ENCODE results near the gene PDLIM7. TPM values are rescaled to one million over a fixed set of nuclear protein-coding genes. Genes with fewer than 3 reads are reported as not detected.

PDLIM7 gene
- total and polyA plus RNA-seq, 2 of the 8 experiments (the other 6 are each of a cell fraction or from before 2014, with no cell fraction given) = 67.3 to 94.2 TPM

GRCh38 chr5:177470759-177471536 lies 26.5 kb downstream of the PDLIM7 start:
- Histone ChIP-seq H3K23ac (ENCODE audit: insufficient read length) (no peak overlapping the region), H3K14ac (ENCODE audit: insufficient read length) (no peak overlapping the region), H3K9me3 (ENCODE audit: insufficient read depth in 2 of 2, low read depth in 1 of 2, low read length in 1 of 2) (no peaks in the 10 kb centered on the region; a peak in 1 of 4 replicates), H3K27me3 (replicated peaks in 1 of 4; ENCODE audit: control insufficient read depth in 3 of 4, extremely low read depth in 1 of 4, insufficient read depth in 3 of 4, low read length in 3 of 4) (no peaks in the 10 kb centered on the region), H3K79me1 (ENCODE audit: low read depth, low read length) (peaks cover 24% of the 10 kb centered on the region), H4K91ac (replicated peaks; ENCODE audit: insufficient read length, low read length) (no peak overlapping the region), H2BK12ac (ENCODE audit: low read depth, low read length) (no peak overlapping the region), H2BK20ac (ENCODE audit: low read length) (no peak overlapping the region), H3K4me3 (ENCODE audit: extremely low read depth in 1 of 4, insufficient read depth in 2 of 4, low read depth in 3 of 4, low read length in 4 of 4) (peak overlapping the region in 1 of 4 experiments; percentile 96; a peak in 2 of 8 replicates), H2BK15ac (ENCODE audit: low read length) (no peak overlapping the region), H4K5ac (ENCODE audit: insufficient read length, low read depth, low read length) (no peak overlapping the region), H3K4me1 (replicated peaks in 1 of 4; ENCODE audit: control insufficient read depth in 3 of 4, insufficient read depth in 4 of 4, low read length in 3 of 4) (peaks cover 11 to 42% (median 36%) of the 10 kb centered on the region in 4 experiments), H3K79me2 (ENCODE audit: control insufficient read depth in 1 of 2, insufficient read depth in 2 of 2, low read length in 2 of 2) (peaks cover 14 to 47% of the 10 kb centered on the region in 2 experiments), H4K8ac (ENCODE audit: extremely low read depth, insufficient read depth, low read length) (peak overlapping the region; percentile 18; the same call in 1 of the 2 replicates), H3K4me2 (ENCODE audit: insufficient read depth in 1 of 2, low read depth in 2 of 2, low read length in 2 of 2) (peak overlapping the region; percentile 76 to 78; a peak in 3 of 4 replicates), H3K9ac (replicated peaks in 1 of 4; ENCODE audit: extremely low read depth in 1 of 4, low read depth in 3 of 4, low read length in 3 of 4) (no peak overlapping the region), H2BK5ac (ENCODE audit: low read depth, low read length) (peak overlapping the region; percentile 81), H2AK5ac (ENCODE audit: low read depth, low read length) (peak overlapping the region; percentile 2; the same call in 1 of the 2 replicates), H3K18ac (ENCODE audit: extremely low read depth, low read length) (peak overlapping the region; percentile 15; the same call in 1 of the 2 replicates), H2BK120ac (replicated peaks; ENCODE audit: low read depth, low read length) (no peak overlapping the region), H3K27ac (ENCODE audit: low read depth, low read length) (peak overlapping the region; percentile 68; the same call in 1 of the 2 replicates), H2AFZ (ENCODE audit: low read length) (no peak overlapping the region), H4K20me1 (replicated peaks in 1 of 2; ENCODE audit: control insufficient read depth in 1 of 2, insufficient read depth in 2 of 2, low read length in 2 of 2) (peaks cover 32 to 39% of the 10 kb centered on the region in 2 experiments), H3K56ac (replicated peaks; ENCODE audit: insufficient read length, low read depth, low read length) (peak overlapping the region; percentile 17), H3K4ac (replicated peaks; ENCODE audit: insufficient read length, low read depth, low read length) (no peak overlapping the region), H3K36me3 (ENCODE audit: control insufficient read depth in 2 of 4, insufficient read depth in 4 of 4, low read length in 3 of 4) (peaks cover 26 to 51% (median 34%) of the 10 kb centered on the region in 4 experiments), H3K23me2 (ENCODE audit: low read depth, low read length) (peaks cover 3% of the 10 kb centered on the region)
- WGBS, 2 experiments (ENCODE audit: extremely low coverage in 1 of 2, insufficient coverage in 1 of 2, insufficient read length in 1 of 2, insufficient replicate concordance in 2 of 2, low coverage in 1 of 2, low lambda C conversion rate in 2 of 2, missing lambda C conversion rate in 1 of 2) = 96% methylated on average over 10 of the region's 10 CpGs; no CpG with 5 or more reads in 1 of the 2 experiments
- ChIA-PET POLR2A (ENCODE audit: partially characterized antibody) (interaction anchor here (0.6 to 67.5 kb wide), 11 partner anchors 2 to 709 kb away, joined by 3 to 3349 read pairs (median 6); partner anchors contain the start of genes DBN1, DDX41, DOK3 and GRK6), CTCF (ENCODE audit: partially characterized antibody) (interaction anchor here (0.7 to 7.9 kb wide), 10 partner anchors 10 to 161 kb away, joined by 3 to 64 read pairs (median 6); no protein-coding TSS in a partner anchor)
- TF ChIP-seq KDM4A (IDR thresholded peaks at IDR 0.05; ENCODE audit: low read depth, low read length, severe bottlenecking) (peak; percentile 19), SP4 (IDR thresholded peaks at IDR 0.05; ENCODE audit: low read length) (no peak), MAFK (IDR thresholded peaks at IDR 0.05; ENCODE audit: low read depth, low read length) (peak; percentile 49; the same call in 1 of the 2 replicates), TEAD4 (IDR thresholded peaks at IDR 0.05; ENCODE audit: low read depth, low read length) (0 out of 2 replicates have a peak, but pooled peaks have one; percentile 3), POLR2AphosphoS5 (IDR thresholded peaks at IDR 0.05; ENCODE audit: low read depth, low read length) (peak; percentile 46; the same call in 1 of the 2 replicates)
- FAIRE-seq = no peak
- no peak for DNase-seq (ENCODE audit: low read depth in 1 of 2, low spot score in 2 of 2)

Measured in H1 (cell line).